Prostate gland (tissue), 2 donors: ENCODE data around the gene ACAD11.

Experiments used
- CTCF ChIP-seq, 4 experiments: fragments of 200-600 bp in 2 of 4; fragments of 450-650 bp in 2 of 4; sonication (generic) in 2 of 4; IDR thresholded peaks; 1 replicate in 3 of 4; 2 replicates in 1 of 4; pipeline ENCODE4 v1.5.1; 2016 to 2019; ENCODE audit warnings: antibody characterized with exemption in 4 of 4, mild to moderate bottlenecking in 2 of 4, moderate library complexity in 2 of 4
- POLR2A ChIP-seq: fragments of 450-650 bp; IDR thresholded peaks from one replicate; pipeline ENCODE4 v1.6.1; 2016; ENCODE audit warnings: antibody characterized with exemption, mild to moderate bottlenecking

DNA sequence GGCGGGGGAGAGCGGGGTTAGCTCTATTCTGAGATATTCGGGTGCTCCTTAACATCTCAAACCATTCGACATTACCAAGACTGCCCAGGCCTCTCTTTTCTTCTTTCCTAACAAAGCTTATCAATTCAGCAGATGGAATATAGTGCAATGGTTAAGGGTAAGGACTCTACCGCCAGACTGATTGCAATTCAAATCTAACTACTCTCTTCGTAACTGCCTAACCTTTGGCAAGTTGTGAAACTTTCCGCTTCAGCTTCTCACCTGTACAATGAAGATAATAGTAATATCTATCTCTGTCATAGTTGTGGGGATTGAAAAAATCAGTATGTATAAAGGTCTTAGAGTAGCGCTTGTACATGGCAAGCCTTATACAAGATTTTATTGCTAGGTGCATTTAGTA is 1.5 kb upstream of the ACAD11 start:
- no peak for TF ChIP-seq CTCF (IDR thresholded peaks at IDR 0.05)
- TF ChIP-seq POLR2A = no peak
